IMR-90 (cell line): ENCODE results near the gene PTPRN2. TPM values are rescaled to one million over a fixed set of nuclear protein-coding genes. Genes with fewer than 3 reads are reported as not detected.

Experiments used
- ATAC-seq: fragments of 200-7000 bp; cut with Tn5 transposase; 2 replicates; pipeline ENCODE4 v1.9.1; 2020; ENCODE audit warnings: low read depth, mild to moderate bottlenecking, moderate library complexity
- BruUV-seq: library from RNA; stranded (reverse); fragments of 400-500 nt; replicated peaks from 2 replicates; lab custom pipeline; 2021; lab: Mats Ljungman, UMichigan
- CTCF ChIA-PET: fragments of 300-600 bp; formaldehyde crosslinking; extraction: SDS; loops from one replicate; lab custom pipeline; 2021; ENCODE audit warnings: antibody characterized with exemption; lab: Yijun Ruan, JAX
- POLR2A ChIA-PET: fragments of 300-600 bp; sonication (Branson Sonifier 250); formaldehyde crosslinking; loops from one replicate; lab custom pipeline; 2022; ENCODE audit warnings: antibody characterized with exemption; ENCODE audit not compliant: unreplicated experiment; lab: Charles Lee
- DNase-seq: peaks from one replicate; pipeline ENCODE4 v3.0.0; 2013
- H2AFZ ChIP-seq: replicated peaks from 2 replicates; pipeline ENCODE3; 2013; ENCODE audit warnings: low read length, mild to moderate bottlenecking; ENCODE audit not compliant: poor library complexity
- H2AK5ac ChIP-seq: 2 replicates; pipeline ENCODE4 v1.6.1; 2013; ENCODE audit warnings: low read depth, low read length, inconsistent platforms
- H2AK9ac ChIP-seq: replicated peaks from 2 replicates; pipeline ENCODE3; 2013; ENCODE audit warnings: mild to moderate bottlenecking, low read depth, low read length, moderate library complexity; ENCODE audit not compliant: poor library complexity
- H2BK120ac ChIP-seq: 2 replicates; pipeline ENCODE4 v1.6.1; 2013; ENCODE audit warnings: low read depth, low read length, inconsistent platforms
- H2BK15ac ChIP-seq: 3 replicates; pipeline ENCODE4 v1.6.1; 2013; ENCODE audit warnings: low read depth, low read length, inconsistent platforms
- H2BK20ac ChIP-seq: 2 replicates; pipeline ENCODE4 v1.6.1; 2013; ENCODE audit warnings: low read depth, mild to moderate bottlenecking, inconsistent platforms, low read length, moderate library complexity
- H2BK5ac ChIP-seq: 2 replicates; pipeline ENCODE4 v1.6.1; 2013; ENCODE audit warnings: mild to moderate bottlenecking, low read depth, low read length, inconsistent platforms; ENCODE audit not compliant: poor library complexity, severe bottlenecking
- H3K14ac ChIP-seq: replicated peaks from 2 replicates; pipeline ENCODE4 v1.6.1; 2013; ENCODE audit warnings: low read depth, low read length, inconsistent platforms
- H3K18ac ChIP-seq: 2 replicates; pipeline ENCODE4 v1.6.1; 2013; ENCODE audit warnings: low read depth, low read length, control low read depth
- H3K23ac ChIP-seq: 2 replicates; pipeline ENCODE4 v1.6.1; 2013; ENCODE audit warnings: low read depth, low read length, inconsistent platforms
- H3K27ac ChIP-seq: 2 replicates; pipeline ENCODE4 v1.5.1; 2013; ENCODE audit warnings: mild to moderate bottlenecking, control low read depth, low read length; ENCODE audit not compliant: insufficient read depth
- H3K27me3 ChIP-seq: 2 replicates; pipeline ENCODE4 v1.6.1; 2013; ENCODE audit warnings: low read length; ENCODE audit not compliant: control insufficient read depth, insufficient read depth
- H3K36me3 ChIP-seq: 2 replicates; pipeline ENCODE4 v1.6.1; 2013; ENCODE audit warnings: low read length, mixed read lengths; ENCODE audit not compliant: control insufficient read depth, insufficient read depth
- H3K4ac ChIP-seq: 2 replicates; pipeline ENCODE4 v1.6.1; 2013; ENCODE audit warnings: low read depth, low read length, inconsistent platforms
- H3K4me1 ChIP-seq: 2 replicates; pipeline ENCODE4 v1.6.1; 2013; ENCODE audit warnings: low read length, mixed read lengths; ENCODE audit not compliant: control insufficient read depth, insufficient read depth
- H3K4me2 ChIP-seq: 2 replicates; pipeline ENCODE4 v1.6.1; 2013; ENCODE audit warnings: low read depth, mild to moderate bottlenecking, control low read depth, low read length, moderate library complexity
- H3K4me3 ChIP-seq: 2 replicates; pipeline ENCODE4 v1.5.1; 2013; ENCODE audit warnings: low read depth, mild to moderate bottlenecking, control low read depth, low read length, moderate library complexity; ENCODE audit not compliant: insufficient read depth
- H3K56ac ChIP-seq: 2 replicates; pipeline ENCODE4 v1.6.1; 2013; ENCODE audit warnings: low read length, inconsistent platforms; ENCODE audit not compliant: insufficient read depth; ENCODE audit errors: extremely low read depth
- H3K79me1 ChIP-seq, 2 experiments: 2 replicates each; pipeline ENCODE4 v1.6.1; 2013; ENCODE audit warnings: low read length in 2 of 2, inconsistent platforms in 1 of 2, low read depth in 1 of 2
- H3K9ac ChIP-seq: 2 replicates; pipeline ENCODE4 v1.6.1; 2013; ENCODE audit warnings: low read depth, low read length, control low read depth
- H3K9me1 ChIP-seq: 2 replicates; pipeline ENCODE4 v1.6.1; 2013; ENCODE audit warnings: low read length, inconsistent platforms; ENCODE audit not compliant: insufficient read depth
- H3K9me3 ChIP-seq: 2 replicates; pipeline ENCODE4 v1.6.1; 2013; ENCODE audit warnings: low read length; ENCODE audit not compliant: control insufficient read depth, insufficient read depth
- H4K20me1 ChIP-seq: 2 replicates; pipeline ENCODE4 v1.6.1; 2013; ENCODE audit warnings: low read length, inconsistent platforms; ENCODE audit not compliant: insufficient read depth
- H4K5ac ChIP-seq: 2 replicates; pipeline ENCODE4 v1.6.1; 2013; ENCODE audit warnings: mild to moderate bottlenecking, low read depth, low read length, control low read depth
- H4K8ac ChIP-seq, 2 experiments: 2 replicates each; pipeline ENCODE4 v1.6.1; 2013; ENCODE audit warnings: low read depth in 2 of 2, low read length in 2 of 2, control low read depth in 1 of 2, inconsistent platforms in 1 of 2
- H4K91ac ChIP-seq: 2 replicates; pipeline ENCODE4 v1.6.1; 2013; ENCODE audit warnings: low read depth, low read length, inconsistent platforms; ENCODE audit not compliant: insufficient read depth
- BHLHE40 ChIP-seq: fragments of 150-350 bp; IDR thresholded peaks from 2 replicates; pipeline ENCODE4 v1.6.1; 2016; ENCODE audit warnings: mild to moderate bottlenecking, low read depth, low read length
- CEBPB ChIP-seq: IDR thresholded peaks from 2 replicates; pipeline ENCODE4 v1.6.1; 2012; ENCODE audit warnings: low read depth, low read length, improper control_type of control experiment
- CHD1 ChIP-seq: IDR thresholded peaks from 2 replicates; pipeline ENCODE4 v1.6.1; 2012; ENCODE audit warnings: low read depth, low read length, improper control_type of control experiment
- CTCF ChIP-seq: conservative IDR thresholded peaks from 2 replicates; pipeline ENCODE4 v1.5.1; 2012; ENCODE audit warnings: mild to moderate bottlenecking, low read depth, low read length, improper control_type of control experiment
- ELK1 ChIP-seq: fragments of 150-350 bp; IDR thresholded peaks from 2 replicates; pipeline ENCODE4 v1.6.1; 2016; ENCODE audit warnings: low read depth, mild to moderate bottlenecking, low read length, moderate library complexity, borderline replicate concordance
- FOS ChIP-seq: fragments of 150-350 bp; IDR thresholded peaks from 2 replicates; pipeline ENCODE4 v1.6.1; 2016; ENCODE audit warnings: low read depth, low read length
- MAFK ChIP-seq: IDR thresholded peaks from 2 replicates; pipeline ENCODE4 v1.6.1; 2012; ENCODE audit warnings: low read depth, low read length, improper control_type of control experiment
- MAZ ChIP-seq: IDR thresholded peaks from 2 replicates; pipeline ENCODE4 v1.6.1; 2012; ENCODE audit warnings: low read depth, mild to moderate bottlenecking, low read length, improper control_type of control experiment, moderate library complexity, borderline replicate concordance
- MXI1 ChIP-seq: IDR thresholded peaks from 2 replicates; pipeline ENCODE4 v1.6.1; 2012; ENCODE audit warnings: low read depth, mild to moderate bottlenecking, low read length, moderate library complexity, borderline replicate concordance
- NFE2L2 ChIP-seq: fragments of 150-350 bp; IDR thresholded peaks from 2 replicates; pipeline ENCODE4 v1.6.1; 2016; ENCODE audit warnings: low read depth, mild to moderate bottlenecking, low read length
- POLR2A ChIP-seq: IDR thresholded peaks from 2 replicates; pipeline ENCODE4 v1.6.1; 2012; ENCODE audit warnings: mild to moderate bottlenecking, low read depth, low read length
- RAD21 ChIP-seq: IDR thresholded peaks from 2 replicates; pipeline ENCODE4 v1.6.1; 2012; ENCODE audit warnings: low read length, improper control_type of control experiment
- RCOR1 ChIP-seq: IDR thresholded peaks from 2 replicates; pipeline ENCODE4 v1.6.1; 2012; ENCODE audit warnings: mild to moderate bottlenecking, low read length, improper control_type of control experiment; ENCODE audit not compliant: insufficient replicate concordance
- RFX5 ChIP-seq: IDR thresholded peaks from 2 replicates; pipeline ENCODE4 v1.8.0; 2012; ENCODE audit warnings: low read depth, mild to moderate bottlenecking, low read length, moderate library complexity
- SMC3 ChIP-seq: fragments of 150-350 bp; IDR thresholded peaks from 2 replicates; pipeline ENCODE4 v1.6.1; 2016; ENCODE audit warnings: low read depth, mild to moderate bottlenecking, antibody characterized with exemption, low read length, moderate library complexity
- USF2 ChIP-seq: fragments of 150-350 bp; IDR thresholded peaks from 2 replicates; pipeline ENCODE4 v1.6.1; 2017; ENCODE audit warnings: mild to moderate bottlenecking, antibody characterized with exemption, low read length, low read depth
- WGBS, 2 experiments: methylation state at CpG; one replicate each; pipeline versions ENCODE4 v1.1.5 to v1.1.7; 2013; ENCODE audit warnings: missing lambda C conversion rate in 2 of 2; ENCODE audit not compliant: insufficient read length in 1 of 2; ENCODE audit errors: extremely low coverage in 2 of 2; 5-methylcytosine and 5-hydroxymethylcytosine counted together
- dilution Hi-C: fragments of 300-500 bp; cut with HindIII; formaldehyde crosslinking; loops from one replicate; pipeline ENCODE4 v1.14.3; 2018; ENCODE audit warnings: low sequenced_read_pairs; ENCODE audit not compliant: unreplicated experiment
- in situ Hi-C: fragments of 300-500 bp; cut with MboI; formaldehyde crosslinking; loops from 3 replicates; pipeline ENCODE4 v1.14.3; 2019; ENCODE audit warnings: low sequenced_read_pairs, inconsistent platforms, mixed read lengths
- intact Hi-C: fragments of 100-400 bp; cut with micrococcal nuclease; formaldehyde crosslinking; loops from 2 replicates; pipeline ENCODE4 v1.10.0; 2022
- polyA plus RNA-seq, 3 experiments: library from polyadenylated mRNA; depleted of rRNA; stranded (reverse); fragments of >200 nt; gene quantifications; 2 replicates each; pipeline ENCODE4 v1.2.3, GENCODE V29; 2012; ENCODE audit warnings: low replicate concordance in 1 of 3
- total RNA-seq: library from RNA; depleted of rRNA; stranded (reverse); fragments of >200 nt; gene quantifications from 2 replicates; pipeline ENCODE4 v1.2.3, GENCODE V29; 2012

Gene PTPRN2
- total and polyA plus RNA-seq, 2 of the 4 experiments (the other 2 are of a cell fraction), result 0.03 TPM; not detected in 1

DNA sequence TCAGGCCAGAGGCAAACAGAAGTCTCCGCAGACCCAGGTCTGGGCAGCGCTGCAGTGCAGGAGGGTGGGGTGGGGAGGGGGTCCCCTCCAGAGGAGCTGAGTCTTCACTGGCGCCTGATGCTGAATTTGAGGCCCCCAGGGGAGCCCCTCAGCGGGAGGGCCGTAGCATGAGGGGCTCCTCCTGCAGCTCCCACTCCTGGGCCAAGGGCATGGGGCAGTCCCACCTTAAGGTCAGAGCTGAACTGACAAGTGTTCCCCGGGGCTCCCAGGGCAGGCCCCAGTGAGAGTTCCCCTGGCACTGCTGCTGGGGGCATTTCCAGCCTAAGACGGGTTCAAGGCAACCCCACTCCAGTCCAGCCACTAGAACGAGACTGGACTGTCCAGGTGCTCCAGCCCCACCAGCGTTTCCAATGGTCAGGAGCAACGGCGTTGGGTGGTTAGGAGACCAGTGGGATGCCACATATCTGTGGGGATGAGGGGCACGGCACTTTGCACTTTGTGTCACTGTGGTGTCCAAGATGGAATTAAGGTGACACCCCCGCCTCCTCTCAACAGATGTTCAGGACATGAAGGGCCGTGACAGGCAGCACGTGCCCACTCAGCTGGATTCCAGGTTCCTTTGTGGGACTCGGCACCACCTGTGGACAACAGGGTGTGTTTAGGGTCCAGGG lies 139.1 kb downstream of the PTPRN2 start:
- Histone ChIP-seq H3K4me1 (no peaks in the 10 kb centered on the region), H3K4me3 (no peak overlapping the region), H4K20me1 (no peaks in the 10 kb centered on the region), H4K8ac (no peak overlapping the region), H2BK5ac (no peak overlapping the region), H2AK5ac (no peak overlapping the region), H3K27me3 (no peaks in the 10 kb centered on the region), H3K4ac (no peak overlapping the region), H3K79me1 (no peaks in the 10 kb centered on the region), H2BK120ac (no peak overlapping the region), H3K9ac (no peak overlapping the region), H3K9me3 (peaks cover 65% of the 10 kb centered on the region), H2BK20ac (no peak overlapping the region), H3K36me3 (no peaks in the 10 kb centered on the region), H2BK15ac (no peak overlapping the region), H3K9me1 (no peaks in the 10 kb centered on the region), H3K27ac (no peak overlapping the region), H2AFZ (peak overlapping the region; percentile 51), H3K23ac (no peak overlapping the region), H3K56ac (no peak overlapping the region), H3K4me2 (no peak overlapping the region), H2AK9ac (peak overlapping the region; percentile 82), H3K18ac (no peak overlapping the region), H4K91ac (no peak overlapping the region), H3K14ac (no peak overlapping the region), H4K5ac (no peak overlapping the region)
- dilution Hi-C loops (no loop called here), intact Hi-C loops (no loop called here), in situ Hi-C loops (no loop called here)
- ChIA-PET CTCF (no interaction called here), POLR2A (no interaction called here)
- WGBS, 2 experiments, result 16% methylated on average over 4 of the region's 16 CpGs; no CpG with 5 or more reads in 1 of the 2 experiments
- TF ChIP-seq RAD21 (no peak), SMC3 (no peak), CTCF (no peak), MAZ (no peak), MAFK (no peak), MXI1 (no peak), BHLHE40 (no peak), FOS (no peak), POLR2A (no peak), NFE2L2 (no peak), RFX5 (no peak), USF2 (no peak), CHD1 (no peak), CEBPB (no peak), ELK1 (no peak), RCOR1 (no peak)
- ATAC-seq, result no peak
- no peak for DNase-seq
- BruUV-seq, result no TSS peak
